Activated T-helper 1 cell treated with anti-CD3 and anti-CD28 coated beads, Interleukin-12 subunit alpha, Interleukin-12 subunit beta, Interleukin-2, Interleukin-4 antibody, amounts not matched to agents 30 ng/mL and 10 ng/mL and 1 ng/mL, durations not matched to agents 14 hours and 24 hours and 36 hours (primary cell): ENCODE results near the gene ZC3H13. TPM values are rescaled to one million over a fixed set of nuclear protein-coding genes. Genes with fewer than 3 reads are reported as not detected.
"Not testable (repeated sequence)": the region's sequence is repeated elsewhere in the genome, so short reads cannot be mapped to it uniquely, and the experiment has no call there.

Source experiments
- DNase-seq: peaks from one replicate; pipeline ENCODE4 v3.0.0; 2021; ENCODE audit warnings: low spot score
- H3K27ac Mint-ChIP-seq: one replicate; pipeline ENCODE4 v1.8.0; 2021; ENCODE audit warnings: mild to moderate bottlenecking, mixed read lengths
- H3K27me3 Mint-ChIP-seq: one replicate; pipeline ENCODE4 v1.8.0; 2022; ENCODE audit warnings: mild to moderate bottlenecking, moderate library complexity, mixed read lengths; ENCODE audit not compliant: insufficient read depth
- H3K36me3 Mint-ChIP-seq: one replicate; pipeline ENCODE4 v1.8.0; 2021; ENCODE audit warnings: low read depth, mixed read lengths
- H3K4me1 Mint-ChIP-seq: one replicate; pipeline ENCODE4 v1.8.0; 2021; ENCODE audit warnings: low read depth, mixed read lengths
- H3K4me3 Mint-ChIP-seq: one replicate; pipeline ENCODE4 v1.8.0; 2021; ENCODE audit warnings: mild to moderate bottlenecking, moderate library complexity, mixed read lengths
- H3K9me3 Mint-ChIP-seq: one replicate; pipeline ENCODE4 v1.8.0; 2021; ENCODE audit warnings: mixed read lengths
- intact Hi-C: fragments of 100-400 bp; cut with micrococcal nuclease; formaldehyde crosslinking; loops from one replicate; pipeline ENCODE4 v1.15.1; 2024
- total RNA-seq: library from RNA; stranded (reverse); gene quantifications from 2 replicates; pipeline ENCODE4 v1.2.3, GENCODE V29; 2022

Gene ZC3H13
- total RNA-seq, 1 donor from 2014 or later, result 52.0 TPM

GRCh38 chr13:46025157-46025556 is 27.4 kb downstream of the ZC3H13 start:
- Mint-ChIP-seq H3K27me3 (no peaks in the 10 kb centered on the region), H3K4me3 (no peak overlapping the region), H3K4me1 (no peaks in the 10 kb centered on the region), H3K36me3 (peaks cover 11% of the 10 kb centered on the region), H3K27ac (no peak overlapping the region), H3K9me3 (peaks cover 3% of the 10 kb centered on the region)
- intact Hi-C loops, result no loop called here
- DNase-seq, result no peak

- Mint-ChIP-seq H3K9me3 (no peaks in the 10 kb centered on the region), H3K36me3 (peaks cover 7% of the 10 kb centered on the region), H3K27ac (no peak overlapping the region), H3K4me1 (no peaks in the 10 kb centered on the region), H3K4me3 (no peak overlapping the region), H3K27me3 (no peaks in the 10 kb centered on the region)
- intact Hi-C loops, result no loop called here
- DNase-seq, result no peak
Measured at GRCh38 chr13:46022481-46022880, 30.1 kb downstream of the ZC3H13 start.

GRCh38 chr13:46016216-46016615 is 36.3 kb downstream of the ZC3H13 start:
- peaks cover 26% of the 10 kb centered on the region for H3K36me3 Mint-ChIP-seq
- intact Hi-C loops, result no loop called here
- no peaks in the 10 kb centered on the region for H3K27me3 Mint-ChIP-seq
- no peak for DNase-seq
- peaks cover 7% of the 10 kb centered on the region for H3K4me1 Mint-ChIP-seq
- no peak overlapping the region for H3K27ac Mint-ChIP-seq
- H3K9me3 Mint-ChIP-seq, result no peaks in the 10 kb centered on the region
- H3K4me3 Mint-ChIP-seq, result no peak overlapping the region

GRCh38 chr13:46015366-46015765 is 37.2 kb downstream of the ZC3H13 start:
- no peaks in the 10 kb centered on the region for H3K27me3 Mint-ChIP-seq
- peaks cover 27% of the 10 kb centered on the region for H3K36me3 Mint-ChIP-seq
- H3K27ac Mint-ChIP-seq, result no peak overlapping the region
- no peak overlapping the region for H3K4me3 Mint-ChIP-seq
- H3K9me3 Mint-ChIP-seq, result no peaks in the 10 kb centered on the region
- DNase-seq, result no peak
- intact Hi-C loops, result no loop called here
- H3K4me1 Mint-ChIP-seq, result peaks cover 7% of the 10 kb centered on the region

- Mint-ChIP-seq H3K27me3 (no peaks in the 10 kb centered on the region), H3K4me1 (peaks cover 7% of the 10 kb centered on the region), H3K9me3 (no peaks in the 10 kb centered on the region), H3K36me3 (peaks cover 34% of the 10 kb centered on the region), H3K4me3 (no peak overlapping the region), H3K27ac (no peak overlapping the region)
- intact Hi-C loops, result no loop called here
- no peak for DNase-seq
Measured at GRCh38 chr13:46012404-46012803, 40.1 kb downstream of the ZC3H13 start.

GRCh38 chr13:46010148-46010547 is 42.4 kb downstream of the ZC3H13 start:
- peaks cover 7% of the 10 kb centered on the region for H3K4me1 Mint-ChIP-seq
- no peaks in the 10 kb centered on the region for H3K9me3 Mint-ChIP-seq
- intact Hi-C loops, result no loop called here
- H3K27ac Mint-ChIP-seq, result no peak overlapping the region
- no peak for DNase-seq
- no peak overlapping the region for H3K4me3 Mint-ChIP-seq
- no peaks in the 10 kb centered on the region for H3K27me3 Mint-ChIP-seq
- H3K36me3 Mint-ChIP-seq, result peaks cover 26% of the 10 kb centered on the region

GRCh38 chr13:46008631-46009030 is 43.9 kb downstream of the ZC3H13 start:
- no peaks in the 10 kb centered on the region for H3K27me3 Mint-ChIP-seq
- no peak overlapping the region for H3K4me3 Mint-ChIP-seq
- no peaks in the 10 kb centered on the region for H3K9me3 Mint-ChIP-seq
- H3K4me1 Mint-ChIP-seq, result peaks cover 7% of the 10 kb centered on the region
- intact Hi-C loops, result no loop called here
- H3K36me3 Mint-ChIP-seq, result peaks cover 25% of the 10 kb centered on the region
- H3K27ac Mint-ChIP-seq, result no peak overlapping the region
- no peak for DNase-seq

GRCh38 chr13:46006688-46007452 is 45.7 kb downstream of the ZC3H13 start:
- Mint-ChIP-seq H3K36me3 (peaks cover 29% of the 10 kb centered on the region), H3K27ac (no peak overlapping the region), H3K4me1 (no peaks in the 10 kb centered on the region), H3K9me3 (no peaks in the 10 kb centered on the region), H3K27me3 (no peaks in the 10 kb centered on the region), H3K4me3 (no peak overlapping the region)
- DNase-seq, result no peak
- intact Hi-C loops, result no loop called here

- Mint-ChIP-seq H3K27ac (no peak overlapping the region), H3K4me1 (no peaks in the 10 kb centered on the region), H3K4me3 (no peak overlapping the region), H3K27me3 (no peaks in the 10 kb centered on the region), H3K36me3 (peaks cover 44% of the 10 kb centered on the region), H3K9me3 (no peaks in the 10 kb centered on the region)
- intact Hi-C loops, result no loop called here
- no peak for DNase-seq
Measured at GRCh38 chr13:46004491-46004890, 48.1 kb downstream of the ZC3H13 start.

GRCh38 chr13:45996631-45997030 is 55.9 kb downstream of the ZC3H13 start:
- intact Hi-C loops, result no loop called here
- Mint-ChIP-seq H3K27ac (no peak overlapping the region), H3K4me3 (no peak overlapping the region), H3K4me1 (peaks cover 9% of the 10 kb centered on the region), H3K27me3 (no peaks in the 10 kb centered on the region), H3K36me3 (peaks cover 33% of the 10 kb centered on the region), H3K9me3 (no peaks in the 10 kb centered on the region)
- no peak for DNase-seq

GRCh38 chr13:45995245-45995644 is 57.3 kb downstream of the ZC3H13 start:
- Mint-ChIP-seq H3K4me1 (peaks cover 9% of the 10 kb centered on the region), H3K27me3 (no peaks in the 10 kb centered on the region), H3K9me3 (no peaks in the 10 kb centered on the region), H3K4me3 (no peak overlapping the region), H3K27ac (no peak overlapping the region), H3K36me3 (peaks cover 24% of the 10 kb centered on the region)
- DNase-seq, result no peak
- intact Hi-C loops, result no loop called here

- Mint-ChIP-seq H3K36me3 (peaks cover 19% of the 10 kb centered on the region), H3K9me3 (no peaks in the 10 kb centered on the region), H3K27me3 (no peaks in the 10 kb centered on the region), H3K4me3 (no peak overlapping the region), H3K4me1 (peaks cover 9% of the 10 kb centered on the region), H3K27ac (no peak overlapping the region)
- no peak for DNase-seq
- intact Hi-C loops, result no loop called here
Measured at GRCh38 chr13:45994752-45995151, 57.8 kb downstream of the ZC3H13 start.

- Mint-ChIP-seq H3K36me3 (peaks cover 32% of the 10 kb centered on the region), H3K27ac (no peak overlapping the region)
Measured at GRCh38 chr13:45989607-45990006, 62.9 kb downstream of the ZC3H13 start.

GRCh38 chr13:45981127-45981526 is 71.4 kb downstream of the ZC3H13 start:
- peaks cover 43% of the 10 kb centered on the region for H3K36me3 Mint-ChIP-seq
- H3K4me3 Mint-ChIP-seq, DNase-seq, H3K27ac Mint-ChIP-seq, intact Hi-C loops, H3K27me3 Mint-ChIP-seq, H3K9me3 Mint-ChIP-seq: not testable (repeated sequence)
- peaks cover 19% of the 10 kb centered on the region for H3K4me1 Mint-ChIP-seq

More at GRCh38 chr13:45989607-45990006, 62.9 kb downstream of the ZC3H13 start:
- no peaks in the 10 kb centered on the region for H3K27me3 Mint-ChIP-seq
- intact Hi-C loops, result no loop called here
- H3K4me3 Mint-ChIP-seq, result no peak overlapping the region
- no peaks in the 10 kb centered on the region for H3K9me3 Mint-ChIP-seq
- H3K4me1 Mint-ChIP-seq, result no peaks in the 10 kb centered on the region
- DNase-seq, result no peak
